GM18909 (cell line): ENCODE measurements around the gene CXXC1.
"Not testable (repeated sequence)": the region's sequence is repeated elsewhere in the genome, so short reads cannot be mapped to it uniquely, and the experiment has no call there.

Experiments used
- ATAC-seq: cut with Tn5 transposase; IDR thresholded peaks from one replicate; pipeline ENCODE4 v1.9.1; 2021; ENCODE audit warnings: mild to moderate bottlenecking; ENCODE audit not compliant: unreplicated experiment, poor library complexity

CXXC1 gene

DNA sequence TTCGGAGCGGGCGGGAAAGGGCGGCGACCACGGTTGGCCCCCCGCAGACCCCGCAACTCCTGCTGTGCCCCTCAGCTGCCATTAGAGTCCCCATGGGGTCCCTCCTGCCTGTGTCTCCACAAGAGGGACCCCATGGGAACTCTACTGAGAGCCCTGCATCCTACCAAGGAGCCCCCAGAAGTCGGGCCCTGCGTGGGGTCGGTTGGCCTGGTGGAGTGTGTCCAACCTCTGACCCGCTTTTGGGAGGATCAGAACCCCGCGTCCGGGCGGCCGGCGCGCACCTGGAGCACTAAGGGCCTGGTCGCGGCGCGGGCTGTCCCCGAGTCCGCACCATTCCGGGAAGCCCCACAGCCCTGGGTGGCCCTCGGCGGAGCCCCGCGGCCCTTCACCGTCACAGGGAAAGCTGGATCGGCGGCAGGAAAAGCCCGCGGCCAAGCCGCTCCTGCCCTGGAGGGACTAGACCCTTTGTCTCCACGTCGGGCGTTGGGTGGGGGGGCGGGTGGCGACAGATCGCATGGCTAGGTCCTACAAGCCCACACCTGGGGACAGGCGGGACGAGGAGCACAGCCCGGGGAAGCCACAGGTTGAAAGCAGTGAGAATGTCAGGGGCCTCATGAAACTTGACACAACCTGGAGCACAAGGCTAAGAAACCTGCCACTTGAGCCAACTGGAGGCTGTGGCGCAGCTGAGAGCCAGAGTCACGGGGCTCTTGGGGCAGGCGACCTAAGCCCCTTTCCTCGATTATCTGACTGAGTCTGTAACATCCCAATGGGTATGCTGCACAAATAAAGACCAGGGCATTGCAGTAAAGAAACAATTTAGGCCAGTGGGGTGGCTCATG is 11.2 kb upstream of the CXXC1 start:
- ATAC-seq = no peak

DNA sequence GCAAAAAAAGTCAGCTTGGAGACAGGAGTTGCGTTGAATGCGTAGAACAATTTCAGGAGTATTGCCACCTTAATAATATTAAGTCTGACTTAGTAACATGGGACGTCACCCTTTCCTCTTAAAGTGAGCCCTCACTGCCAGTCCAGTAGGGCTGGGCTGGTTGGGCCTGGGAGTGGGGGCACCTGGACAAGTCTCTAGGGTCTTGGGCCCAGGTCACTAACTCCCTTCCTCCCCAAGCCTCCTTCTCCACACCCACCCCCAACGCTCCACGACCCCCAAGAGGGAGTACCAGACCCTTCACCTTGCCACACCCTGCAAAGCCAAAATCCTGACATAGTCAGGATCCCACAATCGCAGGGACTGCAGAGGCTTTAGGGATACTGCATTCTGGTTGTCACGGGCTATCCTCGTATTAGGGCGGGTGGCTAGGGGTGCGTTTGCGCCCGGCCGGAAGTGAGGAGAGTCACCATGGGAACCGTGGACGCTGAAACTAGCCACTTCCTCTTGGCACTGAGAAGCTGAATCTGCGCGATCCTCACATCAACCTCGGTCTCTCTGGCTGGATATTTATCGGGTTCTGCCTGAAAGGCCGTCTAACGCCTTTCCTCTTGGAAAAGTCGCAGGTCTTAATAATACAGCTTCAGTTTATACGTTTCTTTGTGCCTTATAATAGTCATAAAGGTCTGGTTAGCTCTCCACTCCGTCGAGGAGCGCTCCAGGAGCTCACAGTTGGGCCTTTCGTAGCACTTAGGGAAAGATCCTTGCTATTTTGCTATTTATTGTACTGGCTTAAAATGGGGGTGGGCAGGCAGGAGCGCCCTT is 10.3 kb upstream of the CXXC1 start:
- peak; percentile 100 for ATAC-seq

DNA sequence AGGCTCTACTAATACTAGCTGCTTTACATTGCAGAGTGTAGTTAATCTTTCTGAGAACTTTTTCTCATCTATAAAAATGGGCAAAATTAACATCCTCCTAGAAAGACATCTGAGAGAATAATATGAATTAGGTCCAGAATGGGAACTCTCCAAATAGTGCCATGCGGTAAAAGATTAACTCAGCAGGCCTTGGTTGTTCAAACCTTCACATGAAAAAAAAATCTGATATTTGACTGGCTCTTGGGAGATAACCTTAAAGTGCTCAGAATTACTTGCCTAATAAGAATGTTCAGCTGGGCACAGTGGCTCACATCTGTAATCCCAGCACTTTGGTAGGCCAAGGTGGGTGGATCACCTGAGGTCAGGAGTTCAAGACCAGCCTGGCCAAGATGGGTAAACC is 5.5 kb upstream of the CXXC1 start:
- ATAC-seq = no peak

DNA sequence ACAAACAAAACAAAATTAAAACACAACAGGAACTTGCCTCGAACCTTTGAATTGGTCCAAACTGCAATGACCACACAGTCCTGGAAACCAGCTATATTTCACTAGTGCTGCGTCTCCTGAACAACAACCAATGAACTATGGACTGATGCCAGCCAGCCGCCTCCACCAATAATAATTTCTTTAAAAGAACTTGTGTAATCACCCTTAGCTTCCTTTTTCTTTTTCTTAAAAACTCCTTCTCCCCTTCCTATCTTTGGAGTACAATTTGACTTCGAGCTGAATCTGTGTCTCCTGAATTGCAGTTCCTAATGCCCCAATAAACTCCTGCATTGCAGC is 1.6 kb upstream of the CXXC1 start:
- ATAC-seq = no peak

DNA sequence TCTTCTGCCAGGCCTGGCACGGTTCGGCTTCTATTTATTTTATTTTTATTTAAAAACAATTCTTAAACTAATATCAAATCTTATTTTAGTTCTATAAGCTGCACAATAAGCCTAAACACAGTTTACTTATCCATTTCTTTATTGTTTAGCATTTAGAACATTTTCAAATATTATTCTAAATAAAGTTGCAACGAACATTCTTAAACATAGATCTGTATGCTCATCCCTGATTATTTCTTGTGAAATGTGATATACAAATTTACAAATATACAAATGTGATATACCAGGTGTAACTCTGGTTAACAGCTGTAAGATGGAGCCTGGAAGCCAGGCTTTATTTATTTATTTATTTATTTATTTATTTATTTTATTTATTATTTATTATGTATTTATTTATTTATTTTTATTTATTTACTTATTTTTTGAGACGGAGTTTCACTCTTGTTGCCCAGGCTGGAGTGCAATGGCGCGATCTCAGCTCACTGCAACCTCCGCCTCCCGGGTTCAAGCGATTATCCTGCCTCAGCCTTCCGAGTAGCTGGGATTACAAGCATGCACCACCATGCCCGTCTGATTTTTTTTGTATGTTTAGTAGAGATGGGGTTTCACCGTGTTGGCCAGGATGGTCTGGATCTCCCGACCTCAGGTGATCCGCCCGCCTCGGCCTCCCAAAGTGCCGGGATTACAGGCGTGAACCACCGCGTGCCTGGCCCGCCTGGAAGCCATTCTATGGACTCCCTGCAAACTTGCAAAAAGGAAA is 1.0 kb upstream of the CXXC1 start:
- ATAC-seq = not testable (repeated sequence)

DNA sequence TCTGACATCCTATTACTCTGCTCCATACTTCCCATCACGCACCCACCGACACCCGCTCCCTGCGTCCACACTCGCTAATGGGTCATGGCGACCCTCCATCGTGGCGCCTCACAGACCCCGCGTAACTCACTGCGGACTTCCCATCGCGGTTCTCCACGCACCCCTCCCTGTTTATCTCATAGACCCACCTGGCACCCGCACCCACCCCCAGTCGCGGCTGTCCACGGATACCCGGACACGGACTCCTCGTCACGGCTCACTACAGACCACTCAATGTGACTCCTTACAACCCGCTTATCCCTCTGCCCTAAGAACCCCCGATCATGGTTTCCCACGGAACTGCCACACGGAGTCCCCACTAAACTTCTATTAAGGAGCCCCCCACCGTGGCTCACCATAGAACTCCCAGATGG is 458 bp downstream of the CXXC1 start:
- no peak for ATAC-seq

DNA sequence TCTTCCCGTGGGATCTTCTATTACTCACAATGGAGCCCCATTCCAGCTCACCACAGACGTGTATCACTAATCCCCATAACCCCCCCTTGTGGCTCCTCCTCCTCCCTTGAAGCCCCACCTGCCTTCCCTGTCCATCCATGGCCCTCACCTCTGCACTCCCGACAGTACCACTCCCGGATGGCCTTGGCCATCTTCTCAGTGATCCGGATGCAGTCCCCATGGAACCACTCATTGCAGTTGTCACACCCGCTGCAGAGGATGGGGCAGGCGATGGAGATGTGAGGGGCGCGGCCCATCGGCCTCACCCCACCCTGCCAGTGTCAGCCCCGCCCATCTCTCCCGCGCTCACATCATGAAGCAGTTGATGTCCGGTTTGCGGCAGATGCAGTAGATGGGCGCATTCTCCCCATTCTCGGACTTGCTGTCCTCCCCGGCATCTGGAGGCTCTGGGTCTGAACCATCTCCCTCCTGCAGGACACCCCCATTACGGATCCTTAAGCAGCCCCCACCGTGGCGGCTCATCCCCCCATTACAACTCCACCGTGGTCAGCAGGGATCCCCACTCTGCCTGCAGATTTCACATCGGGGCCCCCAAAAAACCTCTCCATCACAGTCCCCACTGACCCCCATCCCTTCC is 983 bp downstream of the CXXC1 start:
- no peak for ATAC-seq

DNA sequence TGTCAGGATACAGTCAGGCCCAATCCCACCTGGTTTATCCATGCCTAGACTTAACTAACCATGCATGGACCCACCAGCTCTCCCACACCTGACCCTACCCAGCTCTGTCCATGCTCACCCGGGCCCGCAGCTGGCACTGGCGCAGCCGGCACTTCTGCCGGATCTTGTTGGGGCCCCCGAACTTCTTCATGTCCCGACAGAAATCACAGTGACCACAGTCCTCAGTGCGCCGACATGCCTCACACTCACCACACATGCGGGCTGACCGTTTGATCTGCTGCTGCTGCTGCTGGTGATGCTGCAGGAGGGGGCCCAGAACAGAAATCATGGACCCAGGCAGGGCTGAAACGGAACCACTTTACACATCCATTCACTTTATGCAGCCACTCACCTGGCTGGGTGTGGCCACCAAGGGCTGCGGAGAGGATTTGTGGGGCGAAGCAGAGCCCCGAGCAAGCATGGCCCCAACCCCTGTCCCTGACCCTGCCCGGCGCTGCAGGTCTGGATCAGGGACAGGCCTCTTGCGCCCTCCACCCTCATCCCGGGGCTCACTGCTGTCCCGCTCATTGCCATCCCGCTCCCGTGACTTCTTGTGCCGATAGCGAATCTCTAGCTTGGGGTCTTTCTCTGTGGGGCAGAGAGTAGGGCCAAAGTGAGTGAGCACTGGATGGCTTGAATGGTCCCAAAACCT is 1.7 kb downstream of the CXXC1 start:
- no peak for ATAC-seq

DNA sequence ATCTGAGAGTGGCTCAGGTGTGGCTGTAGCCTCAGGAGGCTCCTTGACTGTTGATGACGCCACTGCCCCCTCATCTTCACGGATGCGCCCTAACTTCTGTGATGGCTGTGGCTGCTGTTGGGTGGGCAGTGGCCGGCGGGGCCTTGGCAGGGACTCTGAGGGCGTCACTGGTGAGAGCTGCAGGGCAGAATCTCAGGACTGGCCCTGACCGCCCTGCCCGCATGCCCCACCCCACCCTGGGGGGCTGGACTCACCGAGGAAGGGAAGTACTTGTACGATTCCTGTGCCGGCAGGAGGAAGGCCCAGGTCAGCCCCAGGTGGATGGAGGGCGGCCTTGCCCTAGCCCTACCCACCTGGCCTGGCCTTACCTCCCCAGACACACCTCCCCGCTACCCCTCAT is 2.4 kb downstream of the CXXC1 start:
- ATAC-seq = no peak

DNA sequence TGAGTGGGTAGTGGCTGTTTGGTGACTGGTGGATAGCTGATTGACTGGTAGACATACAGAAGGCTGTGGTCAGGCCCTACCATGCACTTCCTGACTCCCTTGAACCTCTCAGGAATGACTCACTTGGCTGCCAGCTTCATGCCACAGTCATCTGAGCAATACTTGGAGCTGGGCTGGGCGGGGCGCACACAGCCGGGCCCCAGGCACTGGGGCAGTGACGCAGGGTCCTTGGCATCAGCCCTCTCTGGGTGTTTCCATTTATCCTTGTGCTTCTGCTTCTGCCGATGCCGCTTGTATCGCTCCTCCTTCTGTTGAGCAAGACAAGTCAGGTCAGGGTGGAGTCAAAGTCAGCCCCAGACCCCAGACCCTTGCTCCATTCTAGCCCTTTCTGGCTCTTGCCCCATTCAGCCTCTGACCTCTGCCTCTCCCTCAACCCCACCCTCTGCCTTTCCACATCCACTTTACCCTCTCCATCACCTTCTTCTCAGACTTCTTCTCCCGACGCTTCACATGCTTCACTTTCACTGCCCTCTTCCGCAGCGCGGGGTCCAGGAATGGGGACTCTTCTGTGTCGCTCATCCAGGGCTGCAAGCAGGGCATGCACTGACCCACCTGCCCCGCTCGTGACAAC is 3.1 kb downstream of the CXXC1 start:
- ATAC-seq = no peak

DNA sequence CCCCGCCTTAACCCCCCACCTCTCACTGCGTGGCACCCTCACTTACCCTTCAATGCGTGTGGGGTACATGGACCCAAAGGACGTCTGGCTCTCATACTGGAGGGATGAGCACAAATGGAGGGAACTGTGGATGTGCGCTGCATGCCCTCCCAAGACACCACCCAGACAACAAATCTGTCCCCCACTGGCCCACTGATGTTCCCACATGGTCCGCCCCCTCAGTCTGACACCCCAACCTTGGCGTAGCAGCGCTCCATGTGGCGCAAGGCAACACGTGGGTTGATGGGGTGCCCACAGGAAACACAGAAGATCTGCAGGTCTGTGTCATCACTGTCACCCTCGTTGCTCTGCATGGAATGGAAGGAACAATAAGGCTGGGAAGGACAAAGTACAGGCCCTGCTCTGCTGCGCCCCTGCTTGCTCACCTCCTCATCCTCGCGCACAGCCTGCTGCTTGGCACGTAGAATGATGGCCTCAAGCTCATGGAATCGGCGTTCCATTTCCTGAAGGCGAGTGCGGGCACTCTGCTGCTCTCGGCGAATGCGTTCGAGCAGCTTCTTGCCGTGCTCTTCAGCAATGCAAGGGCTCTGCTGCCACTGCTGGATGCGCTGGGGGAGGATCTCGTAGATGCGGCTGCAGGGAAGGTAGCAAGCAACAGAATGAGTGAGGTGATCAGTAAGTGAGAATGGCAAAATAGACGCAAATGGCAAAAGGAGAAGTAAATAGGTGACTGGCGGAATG is 3.9 kb downstream of the CXXC1 start:
- no peak for ATAC-seq

DNA sequence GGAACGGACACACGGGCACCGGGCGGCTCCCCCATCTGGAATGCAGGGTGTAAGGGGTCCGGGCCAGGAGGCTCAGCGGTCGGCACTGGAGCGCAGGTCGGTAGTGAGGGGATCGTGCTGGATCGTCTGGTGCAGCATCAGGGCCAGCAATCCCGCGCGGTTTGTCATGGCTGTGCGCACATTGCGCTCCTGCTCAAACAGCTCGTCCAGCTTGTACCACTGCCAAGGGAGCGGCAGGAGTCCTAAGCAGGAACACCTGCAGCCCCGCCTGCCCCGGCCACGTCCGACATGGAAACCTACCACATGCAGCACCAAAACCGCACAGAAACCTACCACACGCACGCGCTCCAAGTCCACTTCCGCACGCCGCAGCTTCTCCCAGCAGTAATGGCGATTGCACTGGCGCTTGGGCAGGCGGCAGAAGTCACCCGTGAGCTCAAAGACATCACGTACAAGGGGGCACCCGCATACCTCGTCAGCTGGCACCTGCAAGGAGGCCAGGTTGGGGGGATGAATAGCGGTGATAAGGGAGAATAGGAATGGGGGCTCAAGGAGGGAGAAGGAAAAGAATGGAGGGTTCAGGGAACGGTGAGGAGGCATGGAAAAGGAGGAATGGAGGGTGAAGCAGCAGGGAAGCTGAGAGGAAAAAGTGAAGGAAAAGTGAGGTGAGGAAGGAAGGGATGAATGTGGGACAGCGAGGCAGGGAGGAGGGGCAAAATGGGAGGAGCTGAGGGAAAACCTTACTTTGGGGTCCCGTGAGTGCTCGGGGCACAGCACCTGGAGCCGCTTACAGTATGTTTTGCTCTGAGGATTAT is 4.8 kb downstream of the CXXC1 start:
- no peak for ATAC-seq

DNA sequence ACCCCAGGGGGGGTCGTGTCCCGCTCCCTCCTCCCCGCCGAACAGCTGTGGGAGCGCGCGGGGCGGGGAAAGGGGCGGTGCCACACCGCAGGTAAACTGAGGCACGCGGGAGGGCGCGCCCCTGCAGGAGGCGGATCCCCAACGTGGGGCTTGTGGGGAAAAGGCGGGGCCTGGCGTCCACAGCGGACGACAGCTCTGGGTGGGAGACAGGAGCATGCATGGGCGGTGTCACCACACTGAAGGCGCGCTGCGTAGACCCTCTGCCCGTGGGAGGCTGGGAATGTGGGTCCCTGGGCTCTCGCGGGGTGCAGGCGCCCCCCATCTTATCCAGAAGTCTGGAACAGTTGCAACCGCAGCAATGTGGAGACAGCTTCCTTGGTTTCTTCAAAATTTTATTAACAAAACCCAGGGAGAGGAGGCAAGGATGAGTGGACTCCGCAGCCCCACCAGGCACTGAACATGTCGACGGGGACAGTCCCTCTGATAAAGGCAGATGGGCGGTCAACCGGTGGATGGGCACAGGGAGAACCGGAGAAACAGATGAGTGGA is 5.4 kb downstream of the CXXC1 start:
- no peak for ATAC-seq

DNA sequence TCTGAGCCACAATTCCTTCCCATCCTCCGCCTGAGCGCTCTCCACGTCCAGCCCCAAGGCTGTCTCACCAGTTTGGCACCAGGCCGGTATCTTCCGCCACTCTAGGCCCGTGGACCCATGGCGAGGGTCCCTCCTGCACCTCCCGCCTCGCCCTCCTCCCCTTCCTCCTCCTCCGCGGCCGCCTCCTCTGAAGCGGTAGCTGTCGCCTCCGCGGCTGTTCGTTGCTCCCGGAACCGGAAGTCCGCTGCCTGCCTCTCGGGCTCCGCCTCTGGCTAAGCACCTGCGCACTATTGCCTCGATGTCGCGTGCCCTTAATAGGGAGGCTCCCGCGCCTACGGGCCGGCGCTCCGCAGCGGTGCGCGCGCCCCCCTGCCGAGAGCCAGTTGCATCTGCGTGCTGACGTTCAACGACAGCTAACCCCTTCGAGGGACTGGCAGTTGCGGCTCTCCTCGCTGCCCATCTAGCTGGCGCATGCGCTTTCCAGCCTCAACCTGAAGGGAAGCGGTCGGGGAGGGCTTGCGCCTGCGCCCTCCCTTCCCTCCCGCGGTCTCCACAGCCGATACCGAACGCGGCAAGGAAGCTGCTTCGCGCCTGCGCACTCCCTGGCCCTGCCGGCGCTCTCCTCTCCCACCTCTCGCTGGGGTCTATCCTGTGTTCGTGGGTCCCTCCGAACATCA is 6.1 kb downstream of the CXXC1 start, which contains the start of gene MBD1:
Gene MBD1, minus strand, starts transcription at position 229 of the 677 bp plus-strand sequence. CDS start 1,531 bp downstream, outside the sequence.
- peak; percentile 94 for ATAC-seq

DNA sequence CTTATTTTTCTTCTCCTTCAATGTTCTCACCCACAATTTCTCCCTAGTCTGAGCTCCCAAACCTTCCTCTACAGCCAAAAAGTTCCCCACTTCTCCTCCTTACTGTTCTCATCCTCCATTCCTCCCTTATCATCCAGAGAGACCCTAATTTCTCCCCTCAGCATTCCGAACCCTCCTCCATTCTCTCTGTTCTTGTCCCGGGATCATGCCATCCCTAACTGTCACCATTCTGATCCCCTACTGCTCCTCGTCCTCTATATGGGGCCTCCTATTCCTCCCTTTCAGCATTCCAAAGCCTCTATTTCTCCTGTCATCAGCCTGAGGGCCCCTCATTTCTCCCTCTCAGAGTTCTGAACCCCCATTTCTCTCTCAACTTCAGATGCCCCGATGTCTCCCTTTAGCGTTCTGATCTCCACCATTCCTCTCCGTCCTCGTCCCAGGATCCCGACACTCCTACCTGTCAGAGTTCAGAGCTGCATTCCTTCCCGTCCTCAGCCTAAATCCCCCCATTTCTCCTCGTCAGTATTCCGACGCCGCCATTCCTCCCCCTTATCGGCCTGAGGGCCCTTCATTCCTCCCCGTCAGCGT is 6.7 kb downstream of the CXXC1 start:
- ATAC-seq = no peak

DNA sequence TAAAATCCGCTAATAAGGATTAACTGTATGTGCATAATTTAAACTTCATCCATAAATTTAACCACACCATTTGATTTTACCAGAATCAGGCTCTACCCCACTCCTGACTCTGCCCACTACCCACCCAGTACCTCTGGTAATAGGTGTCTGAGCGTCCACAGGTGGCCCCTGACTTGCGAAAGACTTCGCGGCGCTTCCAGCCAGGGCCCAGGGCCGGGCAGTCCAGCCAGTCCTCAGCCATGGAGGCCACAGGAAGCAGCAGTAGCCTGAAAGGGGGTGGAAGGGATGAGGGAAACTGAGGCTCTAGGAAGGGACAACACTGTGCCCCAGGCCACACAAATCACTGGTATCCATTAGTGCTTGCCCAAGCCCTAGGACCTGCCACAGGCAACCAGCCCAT is 7.7 kb downstream of the CXXC1 start:
- no peak for ATAC-seq

DNA sequence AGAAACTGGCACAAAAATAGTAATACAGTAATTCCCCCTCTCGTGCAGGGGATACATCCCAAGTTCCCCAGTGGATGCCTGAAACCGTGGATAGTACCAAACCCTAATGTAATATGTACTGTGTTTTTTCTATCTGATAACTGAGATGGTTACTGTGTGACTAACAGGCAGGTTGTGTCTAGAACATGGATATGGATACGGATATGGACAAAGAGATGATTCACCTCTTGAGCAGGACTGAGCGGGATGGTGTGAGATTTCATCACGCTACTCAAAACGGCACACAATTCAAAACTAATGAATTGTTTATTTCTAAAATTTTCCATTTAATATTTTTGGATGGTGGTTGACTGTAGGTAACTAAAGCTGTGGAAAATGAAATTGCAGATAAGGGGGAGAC is 9.6 kb downstream of the CXXC1 start:
- ATAC-seq = no peak
